RKO (cell line): Measurements from ENCODE around the gene SCN2A.
A peak's percentile ranks its signal among the peaks of the same experiment; 100 is the strongest.
"Not testable (repeated sequence)": the region's sequence is repeated elsewhere in the genome, so short reads cannot be mapped to it uniquely, and the experiment has no call there.

Experiments used
- DNase-seq: peaks from one replicate; pipeline ENCODE4 v3.0.0-alpha.2; 2016; ENCODE audit warnings: low spot score

SCN2A gene

GRCh38 chr2:165328272-165328671, 89.1 kb downstream of the SCN2A start:
- no peak for DNase-seq

- not testable (repeated sequence) for DNase-seq
Measured at GRCh38 chr2:165344276-165344675, 105.1 kb downstream of the SCN2A start.

- DNase-seq: no peak
Measured at GRCh38 chr2:165348441-165348840, 109.2 kb downstream of the SCN2A start.

GRCh38 chr2:165349181-165349580, 110.0 kb downstream of the SCN2A start:
- DNase-seq: no peak

- peak; percentile 43 for DNase-seq
Measured at GRCh38 chr2:165357758-165358157, 118.5 kb downstream of the SCN2A start.

GRCh38 chr2:165361514-165361913, 122.3 kb downstream of the SCN2A start:
- no peak for DNase-seq

GRCh38 chr2:165369131-165369897, 130.1 kb downstream of the SCN2A start:
- DNase-seq: no peak

GRCh38 chr2:165369898-165370296, 130.7 kb downstream of the SCN2A start:
- no peak for DNase-seq

- DNase-seq: no peak
Measured at GRCh38 chr2:165371356-165371755, 132.1 kb downstream of the SCN2A start.

GRCh38 chr2:165373278-165374010, 134.2 kb downstream of the SCN2A start:
- DNase-seq: no peak

- no peak for DNase-seq
Measured at GRCh38 chr2:165376571-165376975, 137.4 kb downstream of the SCN2A start.

- no peak for DNase-seq
Measured at GRCh38 chr2:165382362-165382761, 143.1 kb downstream of the SCN2A start.

GRCh38 chr2:165390875-165391274, 151.7 kb downstream of the SCN2A start:
- no peak for DNase-seq

- DNase-seq: no peak
Measured at GRCh38 chr2:165391791-165392190, 152.6 kb downstream of the SCN2A start.

- DNase-seq: not testable (repeated sequence)
Measured at GRCh38 chr2:165398603-165399002, 159.4 kb downstream of the SCN2A start.

GRCh38 chr2:165401285-165401852, 162.2 kb downstream of the SCN2A start:
- DNase-seq: peak; percentile 69

GRCh38 chr2:165402162-165402561, 162.9 kb downstream of the SCN2A start:
- no peak for DNase-seq

GRCh38 chr2:165406173-165406572, 167.0 kb downstream of the SCN2A start:
- peak; percentile 54 for DNase-seq

- no peak for DNase-seq
Measured at GRCh38 chr2:165407466-165407865, 168.3 kb downstream of the SCN2A start.

GRCh38 chr2:165408186-165408585, 169.0 kb downstream of the SCN2A start:
- no peak for DNase-seq

- no peak for DNase-seq
Measured at GRCh38 chr2:165410276-165410675, 171.1 kb downstream of the SCN2A start.

- DNase-seq: no peak
Measured at GRCh38 chr2:165414187-165414586, 175.0 kb downstream of the SCN2A start.

GRCh38 chr2:165417009-165417408, 177.8 kb downstream of the SCN2A start:
- DNase-seq: no peak
